Effector CD4-positive, alpha-beta T cell (primary cell): Measurements from ENCODE around the gene MIEF1.
"Not testable (repeated sequence)": the region's sequence is repeated elsewhere in the genome, so short reads cannot be mapped to it uniquely, and the experiment has no call there.

Experiments used
- DNase-seq: peaks from one replicate; pipeline ENCODE4 v3.0.0-alpha.2; 2020

Gene MIEF1

DNA sequence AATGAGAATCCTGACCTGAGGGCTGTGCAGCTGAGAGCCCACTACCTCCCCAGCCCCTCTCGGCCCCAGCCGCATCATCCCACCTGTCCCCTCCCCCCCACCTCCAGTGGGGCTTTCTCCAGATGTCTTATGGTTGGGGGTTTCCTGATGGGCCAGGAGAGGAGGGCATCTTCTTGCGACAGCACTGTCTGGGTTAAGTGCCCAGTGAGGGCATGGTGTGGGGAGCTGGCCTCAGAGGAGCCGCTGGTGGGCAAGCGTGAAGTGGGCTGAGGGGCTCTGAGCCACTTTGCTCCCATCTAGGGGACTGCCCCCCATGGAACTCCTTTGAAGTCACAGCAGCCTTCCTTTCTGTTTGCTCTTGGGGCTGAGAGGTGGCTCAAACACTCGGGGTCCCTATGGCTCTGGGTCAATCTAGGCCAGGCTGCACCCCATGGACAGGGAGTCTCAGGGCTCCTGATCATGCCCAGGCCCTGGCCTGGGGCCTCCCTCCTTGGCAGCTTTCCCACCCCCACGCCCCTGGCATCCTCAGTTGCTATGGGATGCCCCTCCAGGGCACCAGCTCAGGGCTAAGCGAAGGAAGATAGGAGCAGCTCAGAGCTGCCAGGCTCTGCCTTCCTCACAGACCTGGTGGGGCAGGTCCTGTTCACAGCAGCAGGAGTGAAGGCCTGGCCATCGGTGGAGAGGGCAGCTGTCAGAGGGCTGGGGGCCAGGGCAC is 11.0 kb upstream of the MIEF1 start:
- DNase-seq, result no peak

DNA sequence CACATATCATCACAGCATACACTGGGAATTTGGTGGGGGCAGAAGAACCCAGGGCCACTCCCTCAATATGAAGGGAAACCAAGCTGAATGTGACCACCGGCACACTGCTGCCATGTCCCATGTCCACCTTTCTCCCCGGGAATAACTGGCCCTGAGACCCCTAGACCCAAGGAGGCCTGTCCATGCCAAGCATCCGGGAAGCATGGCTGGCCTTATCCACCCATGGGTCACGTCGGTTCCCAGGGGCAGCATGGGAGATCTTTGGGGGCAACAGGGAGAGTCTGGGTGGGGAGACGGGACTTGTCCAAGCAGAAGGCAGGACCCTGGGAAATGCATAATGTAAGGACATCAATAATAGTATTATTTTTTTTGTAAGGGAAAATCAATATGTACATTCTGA is 10.4 kb upstream of the MIEF1 start:
- no peak for DNase-seq

DNA sequence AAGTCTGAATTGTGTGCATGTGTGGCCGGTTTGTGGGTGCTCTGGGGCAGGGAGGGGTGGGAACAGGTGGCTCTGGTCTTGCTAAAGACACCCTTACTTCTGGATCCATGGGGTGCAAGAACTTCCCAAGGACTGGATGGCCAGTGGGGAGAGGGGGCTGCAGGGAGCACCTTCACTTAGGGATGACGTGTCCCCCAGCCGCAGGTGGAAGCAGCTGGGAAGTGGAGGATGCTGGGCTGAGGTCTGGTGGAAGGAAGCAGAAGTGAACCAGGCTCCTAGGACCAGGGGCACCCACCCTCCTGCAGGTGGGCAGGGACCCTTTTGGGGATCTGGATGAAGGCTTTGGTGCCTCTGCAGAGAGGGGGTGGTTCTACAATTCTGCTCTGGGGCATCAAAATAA is 9.9 kb upstream of the MIEF1 start:
- no peak for DNase-seq

DNA sequence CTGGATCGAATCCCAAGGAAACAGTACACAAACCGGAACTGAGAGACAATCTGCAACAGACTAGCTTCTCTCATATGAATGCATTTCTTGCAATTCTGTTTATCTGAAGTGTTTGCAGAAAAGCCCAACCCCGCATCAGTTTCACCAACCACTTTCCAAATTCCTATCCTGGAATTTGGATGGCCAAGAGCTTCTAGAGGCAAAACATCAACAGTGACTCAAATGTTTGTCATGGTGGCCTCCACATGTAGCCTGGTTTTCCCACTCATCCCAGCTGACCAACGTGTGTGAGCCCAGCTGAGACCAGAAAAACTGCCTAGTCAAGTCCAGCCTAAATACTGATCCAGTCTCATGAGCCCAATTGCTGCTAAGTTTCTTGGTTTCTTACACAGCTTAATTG is 8.3 kb upstream of the MIEF1 start:
- no peak for DNase-seq

DNA sequence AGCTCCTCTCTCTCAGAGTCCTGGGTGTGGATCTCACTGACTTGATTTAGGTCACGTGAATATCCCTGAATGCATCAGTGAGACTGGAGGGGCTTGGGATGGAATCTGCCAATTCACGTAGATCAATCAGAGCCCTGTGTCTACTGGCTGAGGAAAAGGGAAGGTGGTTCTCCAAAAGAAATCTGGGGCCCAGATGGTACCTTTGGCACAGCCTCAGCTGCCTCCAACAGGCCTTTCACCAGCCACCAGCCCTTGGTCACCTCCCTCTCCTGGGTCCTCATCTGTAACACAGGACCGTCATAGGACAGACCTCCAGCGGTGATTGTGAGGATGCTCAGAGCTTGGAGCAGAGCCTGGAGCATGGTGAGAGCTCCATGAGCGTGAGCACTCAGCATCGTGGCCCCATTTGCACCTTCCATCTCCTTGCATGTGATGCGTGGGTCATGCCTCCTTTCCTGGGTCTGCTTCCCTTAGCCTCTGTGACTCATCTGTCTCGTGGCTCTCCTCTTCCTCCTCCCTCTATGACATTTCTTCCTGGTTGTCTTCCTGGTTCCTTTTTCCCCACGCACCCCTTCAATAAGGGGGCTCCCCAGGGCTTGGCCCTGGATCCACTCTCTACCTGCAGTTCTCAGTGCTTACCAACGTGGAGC is 7.5 kb upstream of the MIEF1 start:
- DNase-seq, result no peak

DNA sequence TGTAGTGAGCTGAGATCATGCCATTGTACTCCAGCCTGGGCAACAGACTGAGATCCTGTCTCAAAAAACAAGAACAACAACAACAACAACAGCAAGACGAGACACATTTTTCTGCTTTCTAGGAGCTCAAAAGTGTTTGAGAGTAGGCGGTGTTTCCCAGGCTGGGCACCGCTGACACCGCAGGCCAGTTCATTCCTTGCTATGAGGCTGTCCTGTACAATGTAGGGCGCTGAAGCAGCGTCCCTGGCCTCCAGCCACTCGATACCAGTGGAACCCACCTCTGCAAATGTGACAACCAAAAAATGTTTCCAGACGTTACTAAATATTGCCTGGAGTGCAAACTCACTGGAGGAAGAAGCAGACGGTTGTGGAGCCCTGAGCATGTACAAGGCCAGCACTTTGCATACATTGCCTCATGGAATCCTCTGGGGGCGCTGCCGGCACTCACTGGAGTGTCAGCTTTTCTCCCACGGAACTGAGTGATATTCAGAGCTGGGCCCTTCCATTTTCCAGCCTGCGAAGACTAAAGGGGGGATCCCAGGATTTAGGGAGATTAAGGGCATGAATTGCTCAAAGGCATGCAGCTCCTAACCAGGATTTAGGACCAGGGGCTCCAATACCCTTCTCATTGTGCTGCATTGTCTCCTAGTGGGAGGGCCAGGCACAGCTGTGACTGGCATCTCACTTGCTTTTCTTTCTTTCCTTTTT is 5.8 kb upstream of the MIEF1 start:
- peak; percentile 35 for DNase-seq

DNA sequence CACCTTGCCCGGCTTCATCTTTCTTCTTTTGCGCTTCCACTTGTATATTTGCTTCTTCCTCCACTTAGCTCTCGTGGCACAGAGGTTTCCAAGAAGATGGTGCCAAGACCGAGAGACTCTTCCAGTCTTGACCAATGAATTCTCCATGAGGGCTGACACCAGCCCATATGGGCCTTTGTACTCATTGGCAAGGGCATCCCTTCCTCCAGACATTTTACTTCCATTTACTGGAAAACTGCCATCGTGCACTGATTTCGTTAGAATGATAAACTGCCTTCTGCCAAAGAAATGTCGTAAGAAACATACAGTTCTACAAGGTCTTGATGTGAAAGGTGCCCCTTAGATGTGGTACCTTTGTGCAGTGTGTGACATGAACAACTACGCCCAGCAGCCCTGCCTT is 4.7 kb upstream of the MIEF1 start:
- no peak for DNase-seq

DNA sequence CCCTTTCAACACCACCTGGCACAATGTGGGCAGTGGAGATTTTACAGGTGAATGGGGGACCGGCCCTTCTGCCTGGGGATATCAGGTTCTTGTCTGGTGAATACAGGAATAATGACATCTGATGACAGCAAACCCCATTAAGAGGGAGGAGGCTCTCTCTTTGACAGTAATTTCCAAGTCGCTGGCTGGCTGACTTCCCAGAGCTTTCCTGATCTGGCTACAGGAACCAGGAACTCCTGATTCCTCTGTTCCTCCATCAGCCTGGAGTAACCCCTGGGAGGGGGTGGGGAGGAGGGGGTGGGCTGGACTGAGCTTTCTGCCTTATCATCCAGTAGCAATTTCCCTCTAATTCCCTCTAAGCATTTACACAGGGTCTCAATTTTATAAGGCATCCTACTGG is 3.7 kb upstream of the MIEF1 start:
- no peak for DNase-seq

DNA sequence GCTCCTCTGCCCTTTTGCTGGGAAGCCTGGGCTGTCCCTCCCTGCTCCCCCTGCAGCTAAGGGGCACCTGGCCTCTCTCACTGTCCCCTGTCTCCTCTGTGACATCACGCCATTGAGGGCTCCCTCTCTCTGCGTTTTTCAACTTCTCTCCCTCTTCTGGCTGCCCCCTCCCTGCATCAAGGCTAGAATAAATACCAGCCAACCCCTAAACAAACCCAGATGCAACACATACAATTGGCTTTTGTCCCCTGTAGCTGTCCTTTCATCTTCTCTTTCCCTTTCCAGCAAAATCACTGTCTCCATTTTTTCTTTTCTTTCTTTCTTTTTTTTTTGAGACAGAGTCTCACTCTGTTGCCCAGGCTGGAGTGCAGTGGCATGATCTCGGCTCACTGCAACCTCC is 3.3 kb upstream of the MIEF1 start:
- no peak for DNase-seq

DNA sequence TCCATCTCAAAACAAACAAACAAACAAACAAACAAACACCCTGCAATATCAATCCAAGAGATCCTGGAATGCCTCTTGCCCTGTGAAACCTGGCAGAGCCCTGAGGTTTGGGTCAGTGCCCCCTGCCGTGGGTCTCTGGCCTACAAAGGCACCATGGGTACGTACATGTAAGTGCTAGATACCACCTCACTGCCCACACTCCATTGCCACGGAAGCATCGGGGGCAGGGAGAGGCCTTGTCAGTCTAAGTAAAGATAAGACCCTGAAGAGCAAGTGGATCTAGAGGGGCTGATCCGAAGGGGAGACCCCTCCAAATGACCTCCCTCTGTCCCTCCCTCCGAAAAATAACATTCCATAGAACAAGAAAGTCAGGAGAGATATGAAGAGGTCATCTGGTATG is 2.0 kb upstream of the MIEF1 start:
- DNase-seq, result no peak

DNA sequence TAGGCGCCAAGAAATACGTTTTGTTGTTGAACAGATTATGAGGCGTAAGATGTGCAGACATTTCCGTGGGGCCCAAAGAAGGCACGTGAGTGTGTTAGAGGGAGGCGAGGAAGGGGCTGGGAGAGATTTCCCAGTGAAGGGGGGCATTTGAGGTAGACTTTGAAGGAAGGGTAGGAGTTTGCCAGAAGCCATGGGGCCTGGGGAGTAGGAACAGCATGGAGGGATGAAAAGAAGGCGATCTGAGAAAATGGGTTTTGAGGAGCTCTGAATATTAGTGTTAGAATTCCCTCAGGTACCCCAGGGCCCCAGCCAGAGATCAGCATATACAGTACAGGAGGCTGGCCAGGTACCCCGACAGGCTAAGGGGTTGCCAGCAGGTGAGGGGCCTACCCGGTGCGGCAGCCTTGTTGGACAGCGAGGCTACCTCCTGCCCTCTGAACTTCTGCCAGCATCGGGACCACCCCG is 414 bp upstream of the MIEF1 start:
- no peak for DNase-seq

DNA sequence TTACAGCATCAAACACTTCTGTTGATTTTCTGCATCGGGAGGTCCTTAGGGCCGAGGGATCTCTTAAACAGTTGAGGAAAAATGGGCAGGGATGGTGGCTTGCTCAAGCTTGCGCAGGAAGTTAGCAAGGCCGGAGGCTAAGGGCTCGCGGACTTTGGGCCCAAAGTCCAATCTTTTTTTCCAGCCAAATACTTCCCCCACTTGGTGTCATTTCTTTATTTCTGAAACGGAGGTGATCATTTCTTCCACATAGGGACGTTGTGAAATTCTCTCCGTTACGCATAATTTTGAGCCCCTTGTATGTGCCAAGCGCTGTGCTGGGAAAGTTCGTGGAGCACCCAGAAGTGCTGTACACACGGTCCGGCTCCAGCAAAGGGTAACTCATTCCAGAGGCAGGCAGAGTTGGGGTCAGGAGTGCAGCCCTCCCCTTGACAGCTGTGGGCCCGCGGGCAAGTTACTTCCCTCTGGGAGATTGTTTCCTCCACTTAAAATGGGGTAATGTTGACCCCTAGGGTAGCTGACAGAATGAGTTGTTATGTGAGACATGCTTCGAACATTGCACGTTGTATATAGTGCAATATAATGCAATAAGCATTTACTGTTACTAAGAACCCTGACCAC is 809 bp downstream of the MIEF1 start:
- no peak for DNase-seq

DNA sequence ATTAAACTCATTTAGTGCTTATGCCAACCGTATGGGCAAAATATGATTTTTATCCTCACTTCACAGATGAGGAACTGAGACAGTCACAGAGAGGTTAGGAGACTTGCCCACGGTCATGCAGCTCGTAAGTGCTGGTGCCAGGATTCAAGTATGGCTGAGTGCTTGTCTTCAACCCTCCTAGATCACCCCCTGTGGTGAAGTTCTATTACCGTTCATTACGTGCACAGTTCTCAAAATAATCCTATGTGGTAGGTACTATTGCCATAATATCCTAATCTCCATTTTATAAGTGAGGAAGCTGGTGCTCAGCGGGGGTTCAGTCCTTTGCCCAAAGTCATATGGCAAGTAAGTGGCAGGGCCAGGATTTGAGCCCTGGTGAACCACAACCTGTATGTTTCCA is 1.5 kb downstream of the MIEF1 start:
- no peak for DNase-seq

DNA sequence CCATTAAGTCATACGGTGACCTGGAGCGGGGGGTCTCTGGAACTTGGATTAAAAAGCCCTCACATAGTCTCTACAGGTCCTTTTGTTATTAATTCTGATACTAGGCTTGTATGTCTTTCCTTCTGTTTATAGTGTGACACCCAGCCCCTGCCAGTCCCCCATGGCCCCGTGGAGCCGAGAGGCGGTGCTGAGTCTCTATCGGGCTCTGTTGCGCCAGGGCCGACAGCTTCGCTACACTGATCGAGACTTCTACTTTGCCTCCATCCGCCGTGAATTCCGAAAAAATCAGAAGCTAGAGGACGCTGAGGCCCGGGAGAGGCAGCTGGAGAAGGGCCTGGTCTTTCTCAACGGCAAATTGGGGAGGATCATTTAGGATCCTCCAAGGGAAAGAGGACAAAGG is 2.0 kb downstream of the MIEF1 start:
- DNase-seq, result no peak

DNA sequence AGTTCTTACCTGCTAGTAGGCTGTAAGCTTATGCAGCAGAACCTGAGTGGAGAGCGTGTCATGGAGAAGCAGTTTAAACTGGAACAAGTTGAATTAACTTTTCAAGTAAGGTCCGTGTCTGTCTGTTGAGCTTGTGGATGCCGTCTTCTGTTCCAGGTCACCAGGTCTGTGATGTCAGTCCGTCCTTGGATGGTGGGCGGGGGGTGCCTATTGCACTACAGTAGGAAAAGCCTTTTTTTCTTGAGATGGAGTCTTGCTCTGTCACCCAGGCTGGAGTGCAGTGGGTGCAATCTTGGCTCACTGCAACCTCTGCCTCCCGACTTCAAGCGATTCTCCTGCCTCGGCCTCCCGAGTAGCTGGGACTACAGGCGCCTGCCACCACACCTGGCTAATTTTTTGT is 4.9 kb downstream of the MIEF1 start:
- not testable (repeated sequence) for DNase-seq

DNA sequence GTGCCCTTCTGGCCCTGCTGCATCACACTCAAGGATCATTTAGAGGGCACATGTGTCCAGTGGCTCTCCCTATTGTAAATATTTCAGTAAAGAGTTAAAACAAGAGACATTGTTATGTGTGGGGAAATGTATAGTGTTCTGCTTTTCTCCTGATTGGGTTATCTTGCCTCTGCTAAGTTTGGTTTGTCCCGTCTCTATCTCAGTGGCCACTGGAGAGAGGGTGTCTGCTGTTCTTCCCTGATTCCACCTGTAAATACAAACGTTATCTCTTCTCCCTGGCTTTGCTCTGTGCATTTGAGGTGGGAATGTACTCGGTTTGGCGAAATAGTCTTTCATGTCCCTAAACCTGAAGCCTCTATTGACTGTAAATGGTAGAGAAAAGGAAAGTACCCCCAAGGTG is 6.3 kb downstream of the MIEF1 start:
- DNase-seq, result no peak

DNA sequence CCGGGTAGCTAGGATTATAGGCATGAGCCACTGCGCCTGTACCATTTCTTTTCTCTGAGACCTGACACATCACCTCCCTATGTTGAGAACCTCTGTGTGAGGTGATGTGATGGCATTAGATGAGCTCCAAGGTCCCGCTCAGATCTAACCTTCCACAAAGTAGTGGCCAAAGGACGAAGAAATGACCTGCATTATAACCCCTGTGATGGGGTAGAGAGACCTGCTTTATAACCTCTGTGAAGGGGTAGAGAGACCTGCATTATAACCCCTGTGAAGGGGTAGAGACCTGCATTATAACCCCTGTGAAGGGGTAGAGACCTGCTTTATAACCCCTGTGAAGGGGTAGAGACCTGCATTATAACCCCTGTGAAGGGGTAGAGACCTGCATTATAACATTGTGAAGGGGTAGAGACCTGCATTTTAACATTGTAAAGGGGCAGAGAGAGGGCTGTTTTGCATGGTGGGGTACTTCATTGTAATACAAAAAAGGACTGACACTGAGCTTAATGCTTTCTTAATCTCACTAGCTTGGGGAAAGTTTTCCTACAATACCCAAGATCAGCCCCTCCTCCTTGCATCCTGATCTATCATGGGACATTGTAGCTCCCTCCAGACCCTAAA is 8.5 kb downstream of the MIEF1 start:
- no peak for DNase-seq

DNA sequence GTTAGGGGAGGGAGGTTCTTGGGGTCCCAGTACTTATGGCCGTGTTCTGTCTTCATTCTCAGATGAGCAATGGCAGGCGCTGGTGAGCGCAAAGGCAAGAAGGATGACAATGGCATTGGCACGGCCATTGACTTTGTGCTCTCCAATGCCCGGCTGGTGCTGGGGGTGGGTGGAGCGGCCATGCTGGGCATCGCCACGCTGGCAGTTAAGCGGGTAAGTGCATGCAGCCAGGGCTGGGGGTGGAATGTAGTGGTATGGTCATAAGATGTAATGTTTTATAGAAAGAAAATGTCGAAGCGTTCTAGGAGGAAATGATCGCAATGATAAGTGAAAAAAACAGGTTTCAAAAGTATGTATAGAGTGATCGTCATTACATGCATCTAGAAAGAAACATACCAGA is 9.1 kb downstream of the MIEF1 start:
- DNase-seq, result no peak

DNA sequence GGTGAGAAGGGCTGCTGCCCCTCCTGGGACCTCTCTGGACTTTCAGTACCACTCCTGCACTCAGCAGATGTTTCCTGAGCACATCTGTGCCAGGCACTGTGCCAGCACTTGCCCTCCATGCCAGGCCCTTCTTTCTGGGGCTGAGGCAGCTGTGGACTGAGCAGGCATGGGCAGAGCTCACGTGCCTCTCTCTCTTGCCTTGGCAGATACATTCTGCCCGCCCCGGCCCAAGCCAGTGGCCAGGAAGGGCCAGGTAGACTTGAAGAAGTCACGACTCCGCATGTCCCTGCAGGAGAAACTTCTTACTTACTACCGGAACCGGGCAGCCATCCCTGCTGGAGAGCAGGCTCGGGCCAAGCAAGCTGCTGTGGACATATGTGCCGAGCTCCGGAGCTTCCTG is 9.9 kb downstream of the MIEF1 start:
- no peak for DNase-seq

DNA sequence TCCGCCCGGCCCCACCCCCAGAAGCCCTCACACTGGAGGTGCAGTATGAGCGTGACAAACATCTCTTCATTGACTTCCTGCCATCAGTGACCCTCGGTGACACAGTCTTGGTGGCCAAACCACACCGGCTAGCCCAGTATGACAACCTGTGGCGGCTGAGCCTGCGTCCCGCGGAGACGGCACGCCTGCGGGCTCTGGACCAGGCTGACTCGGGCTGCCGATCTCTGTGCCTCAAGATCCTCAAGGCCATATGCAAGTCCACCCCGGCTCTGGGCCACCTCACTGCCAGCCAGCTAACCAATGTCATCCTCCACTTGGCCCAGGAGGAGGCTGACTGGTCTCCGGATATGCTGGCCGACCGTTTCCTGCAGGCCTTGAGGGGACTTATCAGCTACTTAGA is 11.7 kb downstream of the MIEF1 start:
- no peak for DNase-seq

DNA sequence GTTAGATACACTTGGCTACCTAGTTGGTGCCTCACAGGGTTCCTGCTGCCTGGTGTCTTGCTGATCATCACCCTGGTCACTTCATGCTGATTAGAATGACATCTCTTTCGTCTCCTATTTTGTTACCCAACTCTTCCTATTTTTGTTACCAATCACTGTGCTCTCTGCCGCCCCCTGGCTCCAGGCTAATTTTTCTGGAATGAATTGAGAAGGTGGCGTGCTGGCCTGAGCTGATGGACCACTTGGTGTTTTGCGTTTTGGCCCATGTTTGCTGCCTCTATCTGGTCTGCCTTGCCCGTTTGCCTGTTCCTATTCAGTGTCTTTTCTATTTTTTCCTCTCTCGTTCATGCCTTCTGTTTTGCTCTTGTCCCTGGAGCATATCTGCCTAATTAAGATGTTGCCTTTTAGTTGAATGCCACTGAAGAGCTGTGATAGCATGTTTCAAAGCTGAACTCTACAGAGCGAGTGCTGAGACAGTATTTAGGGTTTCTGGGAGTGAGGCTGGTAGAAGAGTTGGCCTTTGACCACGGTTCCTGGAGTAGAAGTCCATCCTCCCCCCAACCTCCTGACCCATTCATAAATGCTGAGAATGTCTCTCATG is 12.4 kb downstream of the MIEF1 start:
- no peak for DNase-seq

DNA sequence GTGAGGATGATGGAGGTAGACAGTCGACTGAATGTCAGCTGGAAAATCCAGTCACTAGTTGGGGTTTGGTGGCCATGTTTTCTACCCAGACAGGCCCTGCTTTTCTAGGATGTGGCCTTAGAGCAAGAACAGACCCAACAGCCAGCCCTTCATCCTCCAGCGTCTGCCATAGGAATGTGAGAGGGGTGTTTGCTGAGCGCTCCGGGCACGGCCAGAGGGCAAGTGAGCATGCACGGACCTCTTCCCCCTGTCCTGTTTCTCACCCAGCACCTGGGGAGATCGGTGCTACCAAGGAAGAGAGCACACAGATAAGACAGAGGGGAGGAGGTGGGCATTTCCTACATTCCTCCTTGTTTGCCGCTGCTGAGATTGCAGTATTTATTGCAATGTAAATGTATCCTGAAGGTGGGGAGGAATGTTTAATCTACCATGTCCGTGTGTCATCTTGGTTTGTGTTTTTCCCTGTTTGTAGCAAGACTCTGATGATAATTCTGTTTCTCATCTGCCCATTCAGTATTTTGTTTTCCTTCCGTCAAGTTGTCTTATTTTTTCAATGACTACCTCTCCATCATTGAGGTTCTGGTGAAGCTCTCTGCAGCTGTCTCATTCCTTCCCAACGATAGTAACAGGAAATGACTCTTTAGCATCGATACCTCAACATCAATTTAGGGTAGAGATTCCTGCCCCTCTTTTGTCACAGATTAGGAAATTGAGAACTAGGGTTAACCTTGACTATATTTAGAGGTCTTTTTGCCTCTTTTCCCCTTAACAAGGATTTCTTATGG is 13.4 kb downstream of the MIEF1 start:
- DNase-seq, result no peak
